Fibroblast of pulmonary artery (primary cell): ENCODE measurements around the gene ATP2B2.

Experiments
- DNase-seq: peaks from one replicate; pipeline ENCODE4 v3.0.0-alpha.2; 2010; ENCODE audit warnings: low read depth
- H3K4me3 ChIP-seq: replicated peaks from 2 replicates; pipeline ENCODE4 v1.5.1; 2011; ENCODE audit warnings: low read depth, mild to moderate bottlenecking, control low read depth, low read length, moderate library complexity
- TF ChIP-seq, protein P1 (sequence below): IDR thresholded peaks from 2 replicates; pipeline ENCODE4 v1.5.1; 2011; ENCODE audit warnings: mild to moderate bottlenecking, control low read depth, low read length, inconsistent platforms; ENCODE audit errors: missing control alignments

Gene ATP2B2

DNA sequence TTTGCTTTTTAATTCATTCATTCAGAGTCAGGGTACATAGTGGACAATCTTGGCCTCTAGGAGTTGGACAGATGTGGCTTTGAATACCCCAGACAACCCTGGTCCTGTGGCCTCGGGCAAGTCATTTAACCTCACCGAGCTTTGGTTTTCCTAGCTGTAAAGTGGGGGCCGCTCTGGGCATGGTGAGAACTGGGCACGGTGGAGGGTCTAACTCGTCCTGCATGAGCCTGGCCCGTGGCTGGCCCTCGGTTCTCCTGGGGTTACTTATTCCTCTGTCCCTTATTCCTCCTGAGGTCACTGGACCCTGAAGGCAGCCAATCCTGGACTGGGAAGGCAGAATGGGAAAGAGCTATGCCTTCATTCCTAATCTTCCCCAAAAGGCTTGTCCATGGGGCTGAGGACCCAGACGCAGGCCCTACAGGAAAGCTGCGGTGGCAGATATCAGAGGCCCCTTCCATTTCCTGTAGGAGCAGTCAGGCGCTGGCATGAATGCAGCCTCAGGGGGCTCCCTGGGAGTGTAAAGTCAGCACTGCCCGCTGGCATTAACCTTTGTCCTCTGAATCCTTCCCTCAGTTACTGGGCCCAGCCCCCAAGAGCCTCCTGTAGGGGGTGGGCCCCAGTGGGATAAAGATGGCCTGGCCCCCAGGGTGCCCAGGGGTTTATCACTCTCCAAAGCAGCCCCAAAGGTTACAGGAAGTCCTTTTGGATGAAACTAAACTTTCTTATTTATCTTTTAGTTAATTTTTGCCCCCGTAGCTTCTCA lies 166.6 kb downstream of the ATP2B2 start:
- DNase-seq, result no peak

DNA sequence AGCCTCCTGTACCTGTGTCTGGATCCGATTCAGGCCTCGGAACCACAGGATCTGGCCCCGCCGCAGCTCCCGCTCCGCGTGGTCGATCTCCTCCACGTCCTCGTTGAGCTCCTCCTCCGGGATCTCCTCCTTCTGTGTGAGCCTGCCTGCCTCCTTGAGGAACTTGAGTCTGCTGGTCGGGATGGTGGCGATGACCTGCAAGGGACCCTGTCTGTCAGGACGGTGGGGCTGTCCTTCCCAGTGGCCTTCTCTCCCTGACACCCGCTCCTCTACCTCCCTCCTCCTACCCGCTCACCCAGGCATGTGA lies 167.3 kb downstream of the ATP2B2 start:
- no peak for DNase-seq
- no peak overlapping the region for H3K4me3 ChIP-seq
- TF ChIP-seq, protein P1, sequence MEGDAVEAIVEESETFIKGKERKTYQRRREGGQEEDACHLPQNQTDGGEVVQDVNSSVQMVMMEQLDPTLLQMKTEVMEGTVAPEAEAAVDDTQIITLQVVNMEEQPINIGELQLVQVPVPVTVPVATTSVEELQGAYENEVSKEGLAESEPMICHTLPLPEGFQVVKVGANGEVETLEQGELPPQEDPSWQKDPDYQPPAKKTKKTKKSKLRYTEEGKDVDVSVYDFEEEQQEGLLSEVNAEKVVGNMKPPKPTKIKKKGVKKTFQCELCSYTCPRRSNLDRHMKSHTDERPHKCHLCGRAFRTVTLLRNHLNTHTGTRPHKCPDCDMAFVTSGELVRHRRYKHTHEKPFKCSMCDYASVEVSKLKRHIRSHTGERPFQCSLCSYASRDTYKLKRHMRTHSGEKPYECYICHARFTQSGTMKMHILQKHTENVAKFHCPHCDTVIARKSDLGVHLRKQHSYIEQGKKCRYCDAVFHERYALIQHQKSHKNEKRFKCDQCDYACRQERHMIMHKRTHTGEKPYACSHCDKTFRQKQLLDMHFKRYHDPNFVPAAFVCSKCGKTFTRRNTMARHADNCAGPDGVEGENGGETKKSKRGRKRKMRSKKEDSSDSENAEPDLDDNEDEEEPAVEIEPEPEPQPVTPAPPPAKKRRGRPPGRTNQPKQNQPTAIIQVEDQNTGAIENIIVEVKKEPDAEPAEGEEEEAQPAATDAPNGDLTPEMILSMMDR, result no peak

More for the DNA sequence above, 166.6 kb downstream of the ATP2B2 start:
- H3K4me3 ChIP-seq, result no peak overlapping the region
- TF ChIP-seq, protein P1, result no peak

DNA sequence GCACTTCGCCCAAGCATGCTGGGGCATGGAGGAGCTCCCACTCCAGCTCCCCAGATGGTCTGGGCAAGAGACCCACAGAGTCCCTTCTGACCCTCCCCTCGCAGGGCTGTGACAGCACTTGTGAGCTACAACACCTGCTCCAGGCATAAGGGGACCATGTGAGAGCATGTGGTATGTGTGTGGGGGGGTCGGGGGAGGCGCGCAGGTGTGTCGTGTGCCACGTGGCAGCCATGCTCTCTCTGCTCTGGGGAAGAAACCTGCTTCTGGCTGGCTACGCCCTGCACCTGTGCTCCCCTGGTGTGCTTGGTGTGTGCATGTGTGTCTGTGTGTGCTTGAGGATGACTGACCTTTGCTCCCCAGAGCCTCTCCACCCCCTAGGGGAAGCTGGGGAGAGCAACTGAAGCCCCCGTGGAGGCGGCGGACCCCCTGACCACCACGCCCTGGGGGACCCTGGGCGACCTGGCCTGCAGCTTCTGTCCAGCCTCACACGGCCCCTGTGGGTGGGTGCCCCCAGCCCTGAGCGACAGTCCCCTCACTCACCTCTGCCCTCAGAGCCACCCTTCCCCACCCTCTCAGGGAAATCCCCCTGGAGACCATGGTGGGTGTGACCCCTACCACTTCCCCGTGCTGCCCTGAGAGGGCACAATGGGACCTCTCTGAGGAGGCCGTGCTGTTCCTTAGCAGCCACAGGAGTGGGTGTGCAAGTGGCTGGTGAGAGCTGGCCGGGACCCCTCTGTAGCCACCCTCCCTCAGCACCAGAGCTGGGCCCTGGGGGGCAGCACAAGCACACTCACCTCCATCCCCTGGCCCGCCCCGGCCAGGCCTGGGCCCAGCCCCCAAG lies 167.8 kb downstream of the ATP2B2 start:
- DNase-seq, result no peak
- no peak overlapping the region for H3K4me3 ChIP-seq
- TF ChIP-seq, protein P1, result no peak

DNA sequence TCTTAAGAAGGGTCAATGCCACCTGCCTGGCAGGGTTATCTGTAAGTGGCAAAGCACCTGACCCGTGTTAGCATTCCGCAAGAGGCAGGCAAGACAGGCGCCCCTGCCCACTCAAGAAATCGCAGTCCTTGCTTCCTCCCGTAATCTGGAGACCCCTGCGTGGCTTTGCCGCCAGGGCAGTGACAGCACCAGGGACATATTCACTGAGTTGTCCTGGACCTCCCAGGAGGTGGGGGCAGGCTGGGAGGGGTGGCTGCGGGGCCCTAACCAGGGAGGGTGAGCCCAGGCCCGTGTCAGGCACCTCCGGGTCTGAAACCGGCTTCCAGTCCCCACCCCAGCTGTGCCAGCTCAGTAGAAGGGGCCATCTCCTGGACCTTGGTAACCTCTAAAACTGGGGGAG lies 168.6 kb downstream of the ATP2B2 start:
- H3K4me3 ChIP-seq, result no peak overlapping the region
- DNase-seq, result no peak
- TF ChIP-seq, protein P1, result no peak

DNA sequence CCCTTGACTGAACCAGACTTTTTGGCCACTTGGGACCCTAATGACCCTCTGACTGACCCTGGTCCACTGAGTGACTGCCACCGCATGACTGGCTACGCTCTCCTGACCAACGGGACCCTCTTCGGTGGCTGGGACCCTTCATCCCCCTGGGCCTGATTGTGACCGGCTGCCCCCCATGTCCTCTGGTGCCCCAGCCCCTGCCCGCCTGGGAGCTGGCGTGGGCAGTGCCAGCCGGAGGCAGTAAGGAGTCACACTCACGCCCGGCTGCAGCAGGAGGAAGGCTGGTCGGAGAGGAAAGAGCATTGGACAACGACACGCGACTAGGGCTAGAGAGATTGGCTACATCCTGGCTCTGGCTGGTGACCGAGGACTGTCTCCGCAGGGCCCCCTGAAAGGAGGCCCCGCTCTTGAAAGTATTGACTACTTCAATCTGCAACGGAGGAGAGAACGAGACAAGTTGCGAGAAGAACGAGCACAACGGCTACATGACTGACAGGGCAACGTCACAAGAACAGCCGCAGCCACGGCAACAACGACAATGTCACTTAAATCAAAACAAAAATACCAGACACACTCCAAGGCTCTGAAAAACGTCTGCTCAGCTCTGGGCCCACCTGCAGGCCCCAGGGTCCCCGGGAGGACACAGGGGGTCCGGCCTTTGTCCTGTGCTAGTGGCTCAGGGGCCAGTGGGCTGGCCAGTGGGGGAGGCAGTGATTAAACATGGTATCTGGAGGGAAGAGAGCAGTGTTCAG lies 169.3 kb downstream of the ATP2B2 start:
- no peak for DNase-seq
- TF ChIP-seq, protein P1, result no peak
- no peak overlapping the region for H3K4me3 ChIP-seq

DNA sequence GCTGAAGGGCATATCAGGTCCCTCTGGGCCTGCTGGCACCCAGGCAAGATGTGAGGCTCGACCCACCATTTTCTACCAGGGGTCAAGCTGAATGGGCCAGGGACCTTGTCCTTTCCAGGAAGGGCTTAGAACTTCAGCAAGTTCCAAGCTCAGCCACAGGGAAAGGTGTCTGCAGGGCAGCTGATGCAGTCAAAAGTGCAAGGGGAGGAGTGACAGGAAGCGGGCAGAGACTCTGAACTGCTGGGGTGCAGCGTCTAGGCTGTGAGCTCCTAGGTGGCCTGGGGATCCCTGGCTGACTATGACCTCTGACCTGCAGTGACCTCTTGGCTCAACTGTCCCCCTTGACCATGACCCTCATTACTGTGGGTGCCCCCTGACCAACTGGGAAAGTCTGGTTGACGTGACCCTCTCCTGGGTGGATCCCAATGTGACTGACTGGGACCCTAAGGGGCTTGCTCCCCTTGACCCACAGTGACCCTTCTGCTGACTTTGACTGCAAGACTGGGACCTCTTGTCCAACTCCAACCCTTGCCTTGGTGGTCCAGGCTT lies 170.1 kb downstream of the ATP2B2 start:
- no peak overlapping the region for H3K4me3 ChIP-seq
- TF ChIP-seq, protein P1, result no peak
- no peak for DNase-seq
